ENCODE results near the gene TCF19.

GRCh38 chr6:31186052-31186734, 27.8 kb downstream of the TCF19 start:
- no peak for TF ChIP-seq CTCF (IDR thresholded peaks at IDR 0.05)
- no peak for TF ChIP-seq POLR2A (IDR thresholded peaks at IDR 0.05)
